OCI-LY7 (cell line): Measurements from ENCODE around the gene FGD2. TPM values are rescaled to one million over a fixed set of nuclear protein-coding genes. Genes with fewer than 3 reads are reported as not detected.

Experiments
- BruUV-seq: library from RNA; stranded (reverse); fragments of 400-500 nt; replicated peaks from 2 replicates; lab custom pipeline; 2021; lab: Mats Ljungman, UMichigan
- CTCF ChIA-PET: fragments of 300-600 bp; sonication (Branson Sonifier 250); formaldehyde crosslinking; loops from one replicate; lab custom pipeline; 2022; ENCODE audit warnings: antibody characterized with exemption; ENCODE audit not compliant: unreplicated experiment; lab: Charles Lee
- POLR2A ChIA-PET: fragments of 300-600 bp; sonication (Branson Sonifier 250); formaldehyde crosslinking; loops from one replicate; lab custom pipeline; 2022; ENCODE audit warnings: antibody characterized with exemption; lab: Charles Lee
- DNase-seq: peaks from one replicate; pipeline ENCODE4 v3.0.0-alpha.2; 2015; ENCODE audit warnings: low spot score
- H2AFZ ChIP-seq: fragments of 200-600 bp; sonication (generic), shearing (Covaris generic); 2 replicates; pipeline ENCODE4 v1.6.1; 2014; ENCODE audit warnings: mild to moderate bottlenecking, antibody characterized with exemption, low read length, moderate library complexity
- H3K27ac ChIP-seq: fragments of 200-600 bp; sonication (generic); 2 replicates; pipeline ENCODE4 v1.5.1; 2014; ENCODE audit warnings: mixed run types, low read depth, mild to moderate bottlenecking, moderate library complexity, low read length, inconsistent platforms; ENCODE audit not compliant: poor library complexity, severe bottlenecking
- H3K36me3 ChIP-seq: fragments of 200-600 bp; sonication (generic); 2 replicates; pipeline ENCODE4 v1.6.1; 2014; ENCODE audit warnings: mild to moderate bottlenecking, antibody characterized with exemption, low read length, moderate library complexity, mixed read lengths; ENCODE audit not compliant: insufficient read depth
- H3K4me1 ChIP-seq: fragments of 200-600 bp; sonication (generic); 2 replicates; pipeline ENCODE4 v1.5.1; 2014; ENCODE audit warnings: mild to moderate bottlenecking, low read length; ENCODE audit not compliant: insufficient read depth, poor library complexity, severe bottlenecking
- H3K4me2 ChIP-seq: fragments of 200-600 bp; sonication (generic); 2 replicates; pipeline ENCODE4 v1.6.1; 2014; ENCODE audit warnings: mild to moderate bottlenecking, low read length
- H3K4me3 ChIP-seq: fragments of 200-600 bp; sonication (generic); 2 replicates; pipeline ENCODE4 v1.5.1; 2014; ENCODE audit warnings: mild to moderate bottlenecking, low read depth, low read length; ENCODE audit not compliant: poor library complexity, severe bottlenecking
- H3K79me2 ChIP-seq: fragments of 200-600 bp; sonication (generic); 2 replicates; pipeline ENCODE4 v1.6.1; 2016; ENCODE audit warnings: low read depth, mild to moderate bottlenecking, low read length, moderate library complexity, mixed read lengths; ENCODE audit not compliant: insufficient read depth
- H3K9me2 ChIP-seq: fragments of 200-600 bp; sonication (generic); 2 replicates; pipeline ENCODE4 v1.6.1; 2016; ENCODE audit warnings: mild to moderate bottlenecking, low read length, mixed read lengths; ENCODE audit not compliant: insufficient read depth
- H3K9me3 ChIP-seq: fragments of 200-600 bp; sonication (generic); 2 replicates; pipeline ENCODE4 v1.6.1; 2014; ENCODE audit warnings: mild to moderate bottlenecking, mixed run types, low read length, mixed read lengths
- H4K20me1 ChIP-seq: fragments of 200-600 bp; sonication (generic); 2 replicates; pipeline ENCODE4 v1.6.1; 2014; ENCODE audit warnings: mild to moderate bottlenecking, antibody characterized with exemption, low read length, moderate library complexity, mixed read lengths; ENCODE audit not compliant: insufficient read depth
- CTCF ChIP-seq: fragments of 200-600 bp; sonication (generic); conservative IDR thresholded peaks from 2 replicates; pipeline ENCODE4 v1.5.1; 2014; ENCODE audit warnings: mild to moderate bottlenecking, antibody characterized with exemption, low read length, moderate library complexity, mixed read lengths
- EZH2phosphoT487 ChIP-seq: fragments of 200-600 bp; sonication (generic); IDR thresholded peaks from 2 replicates; pipeline ENCODE4 v1.6.1; 2018; ENCODE audit warnings: low read depth, borderline replicate concordance, mild to moderate bottlenecking, mixed run types, antibody characterized with exemption, low read length, moderate library complexity, mixed read lengths
- intact Hi-C: fragments of 100-400 bp; cut with micrococcal nuclease; formaldehyde crosslinking; loops from one replicate; pipeline ENCODE4 v1.10.0; 2022; ENCODE audit not compliant: unreplicated experiment
- total RNA-seq, 2 experiments: library from RNA; depleted of rRNA in 1 of 2; stranded (reverse); fragments of >200 nt in 1 of 2; shearing (Covaris generic) in 1 of 2; gene quantifications; 2 replicates each; pipeline ENCODE4 v1.2.3, GENCODE V29; 2014 to 2022

The FGD2 gene
- total RNA-seq, 2 experiments from 2014 or later, result 27.8 to 48.6 TPM

GRCh38 chr6:37068356-37069270 is 63.2 kb downstream of the FGD2 start:
- H3K9me3 ChIP-seq, result no peaks in the 10 kb centered on the region
- H3K9me2 ChIP-seq, result no peaks in the 10 kb centered on the region
- ChIA-PET CTCF (no interaction called here), POLR2A (interaction anchor here (0.7 to 0.9 kb wide), 3 partner anchors 14 to 68 kb away, joined by 3 read pairs; no protein-coding TSS in a partner anchor)
- H4K20me1 ChIP-seq, result no peaks in the 10 kb centered on the region
- H3K4me2 ChIP-seq, result no peak overlapping the region
- no peaks in the 10 kb centered on the region for H3K36me3 ChIP-seq
- no peaks in the 10 kb centered on the region for H3K79me2 ChIP-seq
- peaks cover 3% of the 10 kb centered on the region for H3K4me1 ChIP-seq
- no peak overlapping the region for H3K27ac ChIP-seq
- H2AFZ ChIP-seq, result no peak overlapping the region
- TF ChIP-seq CTCF, result no peak
- TF ChIP-seq EZH2phosphoT487, result no peak
- no peak overlapping the region for H3K4me3 ChIP-seq
- no peak for DNase-seq
- intact Hi-C loops, result no loop called here
- BruUV-seq, result no TSS peak

GRCh38 chr6:37069639-37070038 is 64.2 kb downstream of the FGD2 start:
- Histone ChIP-seq H3K27ac (no peak overlapping the region), H4K20me1 (no peaks in the 10 kb centered on the region), H3K79me2 (no peaks in the 10 kb centered on the region), H3K9me3 (no peaks in the 10 kb centered on the region), H3K4me1 (peaks cover 3% of the 10 kb centered on the region), H3K9me2 (no peaks in the 10 kb centered on the region), H3K4me2 (no peak overlapping the region), H2AFZ (no peak overlapping the region), H3K36me3 (no peaks in the 10 kb centered on the region), H3K4me3 (no peak overlapping the region)
- TF ChIP-seq EZH2phosphoT487, result no peak
- no peak for TF ChIP-seq CTCF
- intact Hi-C loops, result no loop called here
- no peak for DNase-seq
- ChIA-PET CTCF (no interaction called here), POLR2A (no interaction called here)
- no TSS peak for BruUV-seq

GRCh38 chr6:37072526-37072925 is 67.1 kb downstream of the FGD2 start:
- DNase-seq, result no peak
- Histone ChIP-seq H3K9me2 (no peaks in the 10 kb centered on the region), H3K4me2 (no peak overlapping the region), H3K4me1 (peaks cover 3% of the 10 kb centered on the region), H3K79me2 (no peaks in the 10 kb centered on the region), H3K4me3 (no peak overlapping the region), H3K9me3 (no peaks in the 10 kb centered on the region), H4K20me1 (no peaks in the 10 kb centered on the region), H3K36me3 (no peaks in the 10 kb centered on the region), H2AFZ (no peak overlapping the region), H3K27ac (no peak overlapping the region)
- intact Hi-C loops, result no loop called here
- ChIA-PET CTCF (no interaction called here), POLR2A (no interaction called here)
- no TSS peak for BruUV-seq
- TF ChIP-seq CTCF, result no peak
- no peak for TF ChIP-seq EZH2phosphoT487
